ENCODE results near the gene SGTB. TPM values are rescaled to one million over a fixed set of nuclear protein-coding genes. Genes with fewer than 3 reads are reported as not detected.

Gene SGTB
- total and polyA plus RNA-seq, 2 donors (not counting 1 experiment from before 2014, with no cell fraction given) = 1.8 to 5.5 TPM

DNA sequence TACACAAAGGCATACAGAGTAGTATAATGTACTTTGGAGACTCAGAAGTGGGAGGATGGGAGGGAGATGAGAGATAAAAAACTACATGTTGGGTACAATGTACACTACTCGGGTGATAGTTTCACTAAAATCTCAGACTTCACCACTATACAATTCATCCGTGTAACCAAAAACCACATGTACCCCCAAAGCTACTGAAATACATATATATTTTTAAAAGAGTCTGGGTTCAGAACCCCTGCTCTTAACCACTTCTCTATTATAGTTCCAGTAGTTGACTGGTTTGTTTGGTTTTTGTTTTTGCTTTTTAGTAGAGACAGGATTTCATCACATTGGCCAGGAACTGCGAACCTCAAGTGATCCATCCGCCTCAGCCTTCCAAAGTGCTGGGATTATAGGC lies 22.6 kb downstream of the SGTB start:
- TF ChIP-seq EZH2 (IDR thresholded peaks at IDR 0.05; ENCODE audit: borderline replicate concordance, insufficient read depth, low read depth, low read length, poor library complexity, severe bottlenecking) = no peak
- TF ChIP-seq, protein P1, sequence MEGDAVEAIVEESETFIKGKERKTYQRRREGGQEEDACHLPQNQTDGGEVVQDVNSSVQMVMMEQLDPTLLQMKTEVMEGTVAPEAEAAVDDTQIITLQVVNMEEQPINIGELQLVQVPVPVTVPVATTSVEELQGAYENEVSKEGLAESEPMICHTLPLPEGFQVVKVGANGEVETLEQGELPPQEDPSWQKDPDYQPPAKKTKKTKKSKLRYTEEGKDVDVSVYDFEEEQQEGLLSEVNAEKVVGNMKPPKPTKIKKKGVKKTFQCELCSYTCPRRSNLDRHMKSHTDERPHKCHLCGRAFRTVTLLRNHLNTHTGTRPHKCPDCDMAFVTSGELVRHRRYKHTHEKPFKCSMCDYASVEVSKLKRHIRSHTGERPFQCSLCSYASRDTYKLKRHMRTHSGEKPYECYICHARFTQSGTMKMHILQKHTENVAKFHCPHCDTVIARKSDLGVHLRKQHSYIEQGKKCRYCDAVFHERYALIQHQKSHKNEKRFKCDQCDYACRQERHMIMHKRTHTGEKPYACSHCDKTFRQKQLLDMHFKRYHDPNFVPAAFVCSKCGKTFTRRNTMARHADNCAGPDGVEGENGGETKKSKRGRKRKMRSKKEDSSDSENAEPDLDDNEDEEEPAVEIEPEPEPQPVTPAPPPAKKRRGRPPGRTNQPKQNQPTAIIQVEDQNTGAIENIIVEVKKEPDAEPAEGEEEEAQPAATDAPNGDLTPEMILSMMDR (IDR thresholded peaks at IDR 0.05) = no peak
- H4K20me1 ChIP-seq (ENCODE audit: control insufficient read depth, insufficient read depth, low read length, poor library complexity, severe bottlenecking) = no peaks in the 10 kb centered on the region
- H3K9ac ChIP-seq (ENCODE audit: low read length) = no peak overlapping the region
- no peaks in the 10 kb centered on the region for H3K79me2 ChIP-seq (ENCODE audit: control insufficient read depth, insufficient read depth, low read length)
- no peak overlapping the region for H2AFZ ChIP-seq (ENCODE audit: insufficient read depth, low read depth, low read length, poor library complexity, severe bottlenecking)
- no peak overlapping the region for H3K27ac Mint-ChIP-seq
- H3K4me1 Mint-ChIP-seq = peaks cover 18% of the 10 kb centered on the region
- H3K4me3 Mint-ChIP-seq = no peak overlapping the region
- DNase-seq = no peak
- H3K36me3 ChIP-seq (replicated peaks in 1 of 2; ENCODE audit: control extremely low read depth in 1 of 2, control insufficient read depth in 1 of 2, extremely low read depth in 1 of 2, insufficient read depth in 2 of 2, low read length in 1 of 2) = peaks cover 6 to 9% of the 10 kb centered on the region in 2 experiments
- no peak overlapping the region for H3K27ac ChIP-seq (ENCODE audit: low read length in 2 of 2)
- H3K4me3 ChIP-seq (ENCODE audit: control extremely low read depth in 1 of 5, extremely low read depth in 1 of 5, insufficient read depth in 1 of 5, low read depth in 2 of 5, low read length in 4 of 5) = no peak overlapping the region
- no peaks in the 10 kb centered on the region for H3K27me3 ChIP-seq (replicated peaks in 1 of 4; ENCODE audit: control extremely low read depth in 1 of 4, control insufficient read depth in 3 of 4, insufficient read depth in 4 of 4, low read length in 3 of 4)
- no peaks in the 10 kb centered on the region for H3K9me3 Mint-ChIP-seq (ENCODE audit: insufficient read depth)
- intact Hi-C loops (cut with micrococcal nuclease) = no loop called here
- ChIA-PET POLR2A (no interaction called here), CTCF (no interaction called here)
- no peak overlapping the region for H3K4me2 ChIP-seq (replicated peaks; ENCODE audit: low read depth, low read length, poor library complexity, severe bottlenecking)
- peaks cover 18 to 23% of the 10 kb centered on the region in 2 donors for H3K4me1 ChIP-seq (ENCODE audit: control insufficient read depth in 2 of 2, insufficient read depth in 2 of 2, low read length in 2 of 2)
- no peaks in the 10 kb centered on the region for H3K9me3 ChIP-seq (ENCODE audit: control extremely low read depth in 1 of 3, control insufficient read depth in 2 of 3, insufficient read depth in 1 of 3, low read length in 2 of 3)
- ATAC-seq (ENCODE audit: low read depth) = no peak
- 83% methylated on average over 1 of the region's 4 CpGs for WGBS (ENCODE audit: insufficient coverage)
- no peaks in the 10 kb centered on the region for H3K27me3 Mint-ChIP-seq

GRCh38 chr5:65696892-65697291 lies 25.0 kb downstream of the SGTB start:
- no peak for TF ChIP-seq EZH2 (IDR thresholded peaks at IDR 0.05; ENCODE audit: borderline replicate concordance, insufficient read depth, low read depth, low read length, poor library complexity, severe bottlenecking)
- TF ChIP-seq, protein P1 (IDR thresholded peaks at IDR 0.05) = no peak
- Histone ChIP-seq H3K9me3 (ENCODE audit: control extremely low read depth in 1 of 3, control insufficient read depth in 2 of 3, insufficient read depth in 1 of 3, low read length in 2 of 3) (no peaks in the 10 kb centered on the region), H3K79me2 (ENCODE audit: control insufficient read depth, insufficient read depth, low read length) (no peaks in the 10 kb centered on the region), H3K27ac (ENCODE audit: low read length in 2 of 2) (no peak overlapping the region), H3K4me3 (ENCODE audit: control extremely low read depth in 1 of 5, extremely low read depth in 1 of 5, insufficient read depth in 1 of 5, low read depth in 2 of 5, low read length in 4 of 5) (no peak overlapping the region), H3K27me3 (replicated peaks in 1 of 4; ENCODE audit: control extremely low read depth in 1 of 4, control insufficient read depth in 3 of 4, insufficient read depth in 4 of 4, low read length in 3 of 4) (no peaks in the 10 kb centered on the region), H4K20me1 (ENCODE audit: control insufficient read depth, insufficient read depth, low read length, poor library complexity, severe bottlenecking) (no peaks in the 10 kb centered on the region), H3K9ac (ENCODE audit: low read length) (no peak overlapping the region), H3K4me2 (replicated peaks; ENCODE audit: low read depth, low read length, poor library complexity, severe bottlenecking) (no peak overlapping the region), H2AFZ (ENCODE audit: insufficient read depth, low read depth, low read length, poor library complexity, severe bottlenecking) (no peak overlapping the region), H3K4me1 (ENCODE audit: control insufficient read depth in 2 of 2, insufficient read depth in 2 of 2, low read length in 2 of 2) (peaks cover 18 to 23% of the 10 kb centered on the region in 2 donors), H3K36me3 (replicated peaks in 1 of 2; ENCODE audit: control extremely low read depth in 1 of 2, control insufficient read depth in 1 of 2, extremely low read depth in 1 of 2, insufficient read depth in 2 of 2, low read length in 1 of 2) (peaks cover 1 to 6% of the 10 kb centered on the region in 2 experiments)
- no peak overlapping the region for H3K4me3 Mint-ChIP-seq
- POLR2A ChIA-PET = no interaction called here
- intact Hi-C loops (cut with micrococcal nuclease) = no loop called here
- no peaks in the 10 kb centered on the region for H3K27me3 Mint-ChIP-seq
- peaks cover 18% of the 10 kb centered on the region for H3K4me1 Mint-ChIP-seq
- H3K27ac Mint-ChIP-seq = no peak overlapping the region
- CTCF ChIA-PET = no interaction called here
- no peak for ATAC-seq (ENCODE audit: low read depth)
- no peak for DNase-seq
- H3K9me3 Mint-ChIP-seq (ENCODE audit: insufficient read depth) = no peaks in the 10 kb centered on the region
